Measurements from ENCODE around the gene PIGT.
"Not testable (repeated sequence)": the region's sequence is repeated elsewhere in the genome, so short reads cannot be mapped to it uniquely, and the experiment has no call there.

Gene PIGT

GRCh38 chr20:45462711-45463509 lies 47.0 kb downstream of the PIGT start:
- no peak for DNase-seq (ENCODE audit: low read depth, low spot score)

DNA sequence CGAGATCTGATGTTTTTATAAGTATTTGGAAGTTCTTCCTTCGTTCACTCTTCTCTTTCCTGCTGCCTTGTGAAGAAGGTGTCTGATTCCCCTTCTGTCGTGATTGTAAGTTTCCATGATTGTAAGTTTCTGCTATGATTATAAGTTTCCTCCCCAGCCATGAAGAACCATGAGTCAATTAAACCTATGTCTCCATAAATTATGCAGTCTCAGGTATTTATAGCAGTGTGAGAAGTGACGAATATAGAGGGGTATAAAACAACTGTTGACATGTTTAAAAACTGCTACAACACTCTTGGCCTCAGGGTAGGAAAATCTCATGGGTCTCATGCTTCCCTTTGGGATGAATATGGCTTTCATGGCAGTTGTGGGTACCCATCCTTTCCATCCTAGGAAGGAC lies 47.8 kb downstream of the PIGT start:
- DNase-seq (ENCODE audit: low read depth, low spot score): no peak

DNA sequence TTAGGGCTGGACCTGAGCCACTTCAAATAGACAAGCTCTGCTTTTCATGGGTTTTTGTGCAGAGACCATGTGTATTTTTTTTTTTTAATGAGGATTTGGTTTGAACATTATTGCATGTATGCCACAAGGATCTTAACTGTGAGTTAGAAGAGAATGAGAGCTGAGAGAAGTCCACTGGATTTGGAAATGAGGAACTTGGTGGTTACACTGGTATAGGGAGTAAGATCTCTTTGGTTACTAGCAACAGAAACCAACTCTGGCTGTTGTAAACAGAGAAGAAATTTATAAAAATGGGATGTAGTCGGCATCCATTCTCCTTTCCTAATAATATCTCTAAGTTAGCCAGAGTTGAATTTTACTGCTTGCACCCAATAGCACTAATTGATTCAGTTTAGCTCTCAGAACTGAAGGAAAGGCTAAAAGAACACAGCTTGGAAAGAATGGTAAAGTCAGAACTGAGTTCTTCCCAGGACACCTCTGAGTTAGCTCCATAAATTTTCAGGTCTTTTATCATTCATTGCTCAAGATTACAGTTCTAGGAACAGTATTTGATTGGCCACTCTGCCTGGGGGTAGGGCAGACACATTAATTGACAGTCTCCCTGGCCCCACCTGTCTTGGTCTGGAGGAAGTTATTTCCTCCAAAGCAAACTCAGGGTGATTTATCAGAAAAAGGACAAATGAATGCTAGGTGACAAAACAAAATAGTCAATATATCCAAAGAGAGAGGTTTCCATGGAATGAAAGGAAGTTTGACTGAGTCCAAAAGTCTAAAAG lies 49.7 kb downstream of the PIGT start:
- DNase-seq (ENCODE audit: low read depth, low spot score): no peak

DNA sequence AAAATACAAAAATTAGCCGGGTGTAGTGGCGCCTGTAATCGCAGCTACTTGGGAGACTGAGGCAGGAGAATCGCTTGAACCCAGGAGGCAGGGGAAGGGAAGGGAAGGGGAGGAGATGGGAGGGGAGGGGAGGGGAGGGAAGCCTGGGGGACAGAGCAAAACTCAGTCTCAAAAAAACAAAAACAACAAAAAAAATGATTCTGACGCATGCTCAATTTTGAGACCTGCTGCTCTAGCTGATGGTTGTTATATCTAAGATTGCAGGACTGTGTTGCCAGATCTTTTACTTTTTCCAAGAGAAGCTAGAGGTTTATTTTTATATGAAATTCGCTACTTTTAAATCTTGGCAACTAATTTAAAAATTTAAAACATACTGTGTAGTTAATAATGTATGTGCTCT lies 51.2 kb downstream of the PIGT start:
- DNase-seq (ENCODE audit: low read depth, low spot score): no peak

DNA sequence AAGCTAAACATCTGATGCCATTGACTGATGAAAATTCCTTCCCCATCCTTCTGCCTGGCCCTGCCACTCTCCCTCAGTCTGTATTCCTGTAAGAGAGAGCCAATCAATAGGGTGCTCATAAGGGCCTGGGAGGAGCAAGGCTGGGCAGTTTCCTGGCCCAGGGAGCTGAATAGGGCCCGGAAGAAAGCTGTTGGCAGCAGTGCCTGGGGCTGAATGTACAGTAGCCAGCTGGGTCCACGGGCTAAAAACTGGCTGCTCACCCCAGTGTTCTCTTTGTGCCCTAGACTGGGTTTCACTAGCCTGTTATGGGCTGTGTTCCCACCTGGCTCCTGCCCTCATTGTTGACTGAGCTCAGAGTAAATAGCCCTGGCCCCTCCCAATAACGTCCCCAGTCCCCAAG lies 51.9 kb downstream of the PIGT start:
- no peak for DNase-seq (ENCODE audit: low read depth, low spot score)

GRCh38 chr20:45469336-45470261 lies 53.7 kb downstream of the PIGT start, which contains the start of gene WFDC2:
TSS of gene WFDC2 (plus strand) at chr20:45469753. CDS start at chr20:45469782, 29 bp downstream.
- DNase-seq (ENCODE audit: low read depth, low spot score): no peak

GRCh38 chr20:45470262-45470931 lies 54.5 kb downstream of the PIGT start:
- no peak for DNase-seq (ENCODE audit: low read depth, low spot score)

- no peak for DNase-seq (ENCODE audit: low read depth, low spot score)
These were observed 55.0 kb downstream of the PIGT start for GRCh38 chr20:45470937-45471336.

- DNase-seq (ENCODE audit: low read depth, low spot score): not testable (repeated sequence)
These were observed 56.3 kb downstream of the PIGT start for GRCh38 chr20:45472286-45472685.

All from activated naive CD8-positive, alpha-beta T cell treated with anti-CD3 and anti-CD28 coated beads, Interleukin-2, amount 50 U/mL, for 16 hours (primary cell).